Erythroblast (primary cell): ENCODE data around the gene DDX3X.
"Not testable (repeated sequence)": the region's sequence is repeated elsewhere in the genome, so short reads cannot be mapped to it uniquely, and the experiment has no call there.

Source experiments
- DNase-seq, 2 experiments: peaks; one replicate each; lab custom pipeline; 2025; lab: John Stamatoyannopoulos, UW
- GATA1 ChIP-seq: IDR thresholded peaks from 2 replicates; pipeline ENCODE4 v1.6.1; 2011; ENCODE audit warnings: low read depth, mild to moderate bottlenecking, control low read depth, low read length, moderate library complexity
- POLR2A ChIP-seq: IDR thresholded peaks from 2 replicates; pipeline ENCODE4 v1.6.1; 2011; ENCODE audit warnings: mild to moderate bottlenecking, low read length

DDX3X gene

DNA sequence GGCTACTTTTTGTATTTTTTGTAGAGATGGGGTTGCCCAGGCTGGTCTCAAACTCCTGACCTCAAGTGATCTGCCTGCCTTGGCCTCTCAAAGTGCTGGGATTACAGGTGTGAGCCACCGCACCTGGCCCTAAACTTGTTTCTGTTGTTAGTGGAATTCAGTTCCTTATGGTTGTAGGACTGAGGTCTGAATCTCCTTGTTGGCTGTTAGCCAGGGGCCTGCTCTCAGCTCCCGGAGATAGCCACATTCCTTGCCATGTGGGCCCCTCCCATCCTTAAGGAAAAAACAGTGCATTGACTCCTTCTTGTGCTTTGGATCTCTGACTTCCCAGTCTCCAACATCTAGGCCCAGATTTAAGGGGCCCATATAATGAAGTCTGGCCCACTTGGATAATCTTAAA is 63.8 kb downstream of the DDX3X start:
- no peak for TF ChIP-seq POLR2A
- DNase-seq: no peak

DNA sequence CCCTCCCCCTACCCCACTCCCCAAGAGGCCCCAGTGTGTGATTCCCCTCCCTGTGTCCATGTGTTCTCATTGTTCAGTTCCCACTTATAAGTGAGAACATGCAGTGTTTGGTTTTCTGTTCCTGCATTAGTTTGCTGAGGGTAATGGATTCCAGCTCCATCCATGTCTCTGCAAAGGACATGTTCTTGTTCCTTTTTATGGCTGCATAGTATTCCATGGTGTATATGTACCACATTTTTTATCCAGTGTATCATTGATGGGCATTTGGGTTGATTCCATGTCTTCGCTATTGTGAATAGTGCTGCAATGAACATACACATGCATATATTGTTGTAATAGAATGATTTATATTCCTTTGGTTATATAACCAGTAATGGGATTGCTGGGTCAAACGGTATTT is 68.6 kb downstream of the DDX3X start:
- DNase-seq: not testable (repeated sequence)

DNA sequence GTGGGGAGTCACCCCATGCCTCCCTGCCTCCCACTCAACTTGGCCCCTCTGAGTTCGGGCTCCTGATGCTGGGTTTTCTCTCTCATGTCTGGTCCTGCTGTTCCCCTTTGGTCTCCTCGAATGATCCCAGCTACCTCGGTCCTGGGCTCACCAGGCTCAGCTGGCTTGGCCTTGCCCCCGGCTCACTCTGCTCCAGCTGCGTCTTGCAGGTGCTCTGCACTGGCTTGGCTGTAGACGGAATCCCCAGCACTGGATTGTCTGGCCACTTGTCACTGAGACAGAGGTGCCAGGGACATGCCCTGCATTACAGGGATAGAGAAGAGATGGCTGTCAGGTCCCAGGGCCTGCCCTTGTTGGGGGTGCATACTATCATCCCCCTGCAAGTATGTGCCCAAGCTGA is 71.6 kb downstream of the DDX3X start:
- DNase-seq: no peak
- TF ChIP-seq POLR2A (no peak), GATA1 (no peak)

DNA sequence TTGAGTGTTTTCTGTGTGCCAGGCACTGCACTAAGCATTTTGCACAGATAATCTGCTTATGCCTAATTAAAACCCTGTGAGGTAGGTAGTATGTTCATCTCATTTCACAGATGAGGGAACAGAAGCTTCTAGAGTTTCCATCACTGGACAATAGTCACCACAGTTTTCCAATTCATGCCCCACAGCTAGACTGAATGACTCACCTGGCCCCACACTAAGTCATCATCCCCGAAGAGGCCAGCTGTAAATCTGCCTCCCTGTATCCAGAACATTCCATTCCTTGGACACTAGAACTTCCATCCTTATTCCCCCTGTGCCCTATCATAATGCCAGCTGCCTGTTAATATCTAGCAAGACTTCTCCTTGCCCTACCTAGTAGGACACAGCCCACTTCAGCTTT is 72.2 kb downstream of the DDX3X start:
- TF ChIP-seq POLR2A: no peak
- no peak for TF ChIP-seq GATA1
- no peak for DNase-seq

DNA sequence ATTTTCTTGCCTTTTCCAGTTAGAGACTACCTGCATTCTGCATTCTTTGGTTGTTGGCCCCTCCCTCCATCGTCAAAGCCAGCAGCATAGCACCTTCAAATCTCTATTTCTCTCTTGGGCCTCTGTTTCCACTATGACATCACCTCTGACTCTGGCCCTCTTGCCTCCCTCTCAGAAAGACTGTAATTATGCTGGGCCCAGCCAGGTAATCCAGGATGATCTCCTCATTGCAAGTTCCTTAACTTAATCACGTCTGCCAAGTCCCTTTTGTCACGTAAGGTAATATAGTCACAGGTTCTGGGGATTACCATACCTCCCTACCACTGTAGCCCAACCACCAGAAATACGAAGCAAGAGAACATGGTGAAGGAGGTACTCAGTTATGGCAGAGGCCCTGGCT is 73.9 kb downstream of the DDX3X start:
- no peak for DNase-seq
- TF ChIP-seq POLR2A: no peak
- no peak for TF ChIP-seq GATA1

DNA sequence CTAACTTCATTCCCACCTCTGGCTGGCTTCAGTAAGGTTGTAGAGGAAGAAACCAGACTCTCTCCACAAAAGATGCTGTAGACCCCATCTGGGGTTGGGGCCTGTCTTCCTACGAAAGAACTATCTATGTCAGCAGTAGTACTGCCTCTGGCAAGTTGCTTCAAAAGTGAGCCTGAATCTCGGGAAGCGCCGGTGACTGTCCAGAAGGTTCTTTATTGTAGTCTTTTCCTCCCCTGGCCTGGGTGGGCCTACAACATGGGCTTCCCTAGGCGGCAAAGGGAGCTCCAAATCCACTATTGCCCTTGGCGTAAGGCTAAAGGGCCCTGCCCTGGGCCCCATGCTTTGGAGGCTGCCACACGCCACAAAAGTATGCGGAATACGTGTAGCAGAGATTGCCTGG is 74.6 kb downstream of the DDX3X start:
- no peak for DNase-seq
- TF ChIP-seq POLR2A (no peak), GATA1 (no peak)

DNA sequence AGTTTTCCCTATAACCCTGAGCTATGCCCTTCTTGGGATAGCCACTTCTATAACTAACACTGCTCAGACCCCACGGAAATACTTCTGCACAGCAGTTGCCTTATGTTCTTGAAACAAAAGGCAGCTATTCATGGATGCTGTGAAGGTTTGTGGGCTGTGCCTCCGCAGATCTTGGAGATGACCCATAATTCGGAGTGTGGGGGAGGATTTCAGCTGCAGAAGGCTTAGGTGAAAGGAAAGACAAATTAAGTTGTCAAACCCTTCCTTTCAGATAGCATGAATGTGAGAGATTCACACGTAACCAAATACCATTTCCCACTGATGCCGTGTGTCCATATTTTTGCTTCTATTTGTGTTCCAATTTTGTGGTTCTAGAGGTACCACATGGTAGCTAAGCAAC is 75.0 kb downstream of the DDX3X start:
- DNase-seq: no peak
- TF ChIP-seq GATA1 (no peak), POLR2A (no peak)

DNA sequence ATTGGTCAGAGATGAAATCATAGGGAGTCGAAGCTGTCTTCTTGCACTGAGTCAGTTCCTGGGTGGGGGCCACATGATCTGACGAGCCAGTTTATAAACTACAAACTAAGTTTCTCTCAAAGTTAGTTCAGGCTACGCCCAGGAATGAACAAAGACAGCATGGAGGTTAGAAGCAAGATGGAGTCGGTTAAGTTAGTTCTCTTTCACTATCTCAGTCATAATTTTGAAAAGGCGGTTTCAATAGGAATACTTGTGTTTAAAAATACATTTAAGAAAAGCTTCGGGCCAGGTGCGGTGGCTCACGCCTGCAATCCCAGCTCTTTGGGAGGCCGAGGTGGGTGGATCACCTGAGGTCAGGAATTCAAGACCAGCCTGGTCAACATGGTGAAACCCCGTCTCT is 77.3 kb downstream of the DDX3X start:
- DNase-seq: not testable (repeated sequence)

DNA sequence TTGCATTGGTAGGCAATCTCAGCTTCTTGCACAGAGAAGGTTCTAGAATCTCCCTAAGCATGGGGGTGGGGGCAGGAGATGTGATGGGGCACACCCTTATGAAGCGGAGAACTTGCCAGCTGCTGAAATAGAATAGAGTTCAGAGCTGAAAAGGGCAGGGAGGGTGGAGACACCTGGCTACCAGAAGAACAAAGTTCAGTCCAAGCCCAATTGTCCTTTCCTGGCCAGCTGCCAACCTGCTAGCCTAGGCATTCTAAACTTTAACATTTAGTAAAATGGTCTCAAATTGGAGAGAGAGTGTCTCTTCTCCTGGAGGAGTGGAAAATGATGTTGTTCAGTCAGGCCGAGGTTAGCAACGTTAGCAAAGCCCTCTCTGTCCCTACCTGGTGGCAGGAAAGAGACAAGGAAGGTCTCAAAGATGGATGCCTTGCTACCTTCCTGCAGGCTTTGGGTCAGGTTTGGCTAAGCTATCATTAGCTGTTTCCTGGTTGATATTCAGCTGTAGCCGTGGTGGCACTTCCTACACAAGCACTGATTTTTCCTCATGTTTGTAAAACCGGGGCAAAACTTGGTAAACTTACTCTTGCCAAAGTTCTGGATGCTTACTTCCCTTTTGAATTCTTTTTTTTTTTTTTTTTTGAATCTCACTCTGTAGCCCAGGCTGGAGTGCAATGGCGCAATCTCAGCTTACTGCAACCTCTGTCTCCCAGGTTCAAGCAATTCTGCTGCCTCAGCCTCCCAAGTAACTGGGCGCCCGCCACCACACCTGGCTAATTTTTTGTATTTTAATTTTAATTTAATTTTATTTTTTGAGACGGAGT is 78.5 kb downstream of the DDX3X start:
- TF ChIP-seq POLR2A: no peak
- no peak for TF ChIP-seq GATA1
- DNase-seq: peak in 1 of 2 experiments; percentile 0
